HG03097 (cell line): ENCODE results near the gene PRKX.
A peak's percentile ranks its signal among the peaks of the same experiment; 100 is the strongest.
"Not testable (repeated sequence)": the region's sequence is repeated elsewhere in the genome, so short reads cannot be mapped to it uniquely, and the experiment has no call there.

ENCODE experiments used
- ATAC-seq: cut with Tn5 transposase; IDR thresholded peaks from one replicate; pipeline ENCODE4 v1.9.1; 2021; ENCODE audit not compliant: unreplicated experiment, low FRiP score

Gene PRKX

DNA sequence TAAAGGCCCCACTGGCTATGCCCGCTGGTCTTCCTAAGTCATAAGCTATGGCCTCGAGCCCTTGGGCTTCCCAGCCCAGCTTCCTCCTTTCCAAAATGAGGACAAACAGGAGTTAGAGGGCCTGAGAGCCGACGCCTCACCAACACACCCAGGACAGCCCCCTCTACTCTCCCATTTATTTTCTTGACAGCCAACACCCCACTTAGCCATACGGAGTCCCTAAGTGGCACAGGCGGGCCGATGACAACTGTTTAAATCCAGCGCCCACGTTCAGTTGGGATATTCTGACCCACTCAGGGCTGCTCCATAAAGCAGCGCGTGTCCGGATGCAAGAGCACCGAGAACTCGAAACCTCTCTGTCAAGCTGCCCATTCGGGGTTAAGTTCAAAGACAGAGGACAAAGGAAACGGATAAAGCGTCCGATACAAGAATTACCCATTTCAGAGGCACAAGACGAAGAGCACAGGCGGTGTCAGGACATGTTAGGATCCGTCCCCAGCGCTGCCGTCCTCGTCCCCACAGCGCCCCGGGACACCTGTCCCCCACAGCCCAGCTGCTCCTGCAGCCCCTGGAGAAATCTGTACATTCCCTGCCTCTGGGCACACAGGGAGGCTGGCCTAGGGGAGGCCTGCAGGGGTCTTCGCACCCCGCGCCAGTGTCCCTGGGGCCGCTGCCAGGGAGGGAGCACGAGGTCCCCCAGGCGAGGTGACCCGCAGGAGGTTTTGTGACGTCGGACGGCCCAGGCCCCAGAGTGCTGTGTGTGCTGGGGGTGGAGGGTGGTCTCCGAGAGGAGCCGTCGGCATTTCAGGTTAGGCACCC lies 1.2 kb downstream of the PRKX start:
- ATAC-seq = no peak

DNA sequence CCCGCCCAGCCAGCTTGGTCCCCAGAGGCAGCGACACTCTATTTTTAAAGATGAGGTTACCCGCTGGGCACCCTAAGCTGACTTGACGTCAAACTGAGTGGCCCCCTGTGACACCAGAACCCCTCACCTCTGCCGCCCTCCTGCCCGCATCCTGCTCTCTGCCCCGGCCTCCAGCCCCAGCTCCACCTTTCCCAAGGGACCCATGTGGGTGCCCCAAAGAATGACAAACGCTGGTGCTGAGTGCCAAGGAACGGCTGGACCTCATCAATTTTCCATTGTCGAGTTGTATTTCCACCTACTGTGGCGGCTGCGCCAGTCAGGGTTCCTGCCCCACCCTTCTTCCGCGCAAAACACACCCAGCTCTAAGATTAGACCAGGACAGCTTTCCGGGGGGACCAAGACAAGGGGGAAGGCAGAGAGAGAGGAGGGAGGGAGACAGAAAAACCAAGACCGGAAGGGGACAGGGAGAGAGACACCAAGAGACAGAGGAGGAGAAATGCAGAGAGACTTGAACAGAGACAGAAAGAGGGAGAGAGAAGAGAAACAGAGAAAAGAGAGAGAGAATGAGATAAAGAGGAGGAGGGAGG lies 2.0 kb downstream of the PRKX start:
- peak; percentile 26 for ATAC-seq

- not testable (repeated sequence) for ATAC-seq
Measured at GRCh38 chrX:3707673-3708274, 5.7 kb downstream of the PRKX start.

DNA sequence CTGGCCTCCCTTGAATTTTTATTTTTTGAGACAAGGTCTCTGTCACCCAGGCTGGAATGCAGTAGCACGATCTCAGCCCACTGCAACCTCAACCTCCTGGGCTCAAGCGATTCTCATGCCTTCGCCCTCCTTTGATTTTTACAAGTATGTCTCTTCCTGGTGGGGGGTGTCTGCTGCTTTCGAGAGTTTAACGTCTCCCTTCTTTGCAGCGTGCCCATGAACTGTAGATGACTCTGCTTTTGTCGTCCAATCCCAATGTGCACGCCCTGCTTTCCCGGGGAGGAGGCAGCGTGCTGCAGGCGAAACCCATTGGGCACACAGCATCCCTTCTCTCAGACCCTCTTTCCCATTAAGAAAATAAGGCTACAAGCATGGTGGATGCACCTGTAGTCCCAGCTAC lies 7.0 kb downstream of the PRKX start:
- no peak for ATAC-seq

DNA sequence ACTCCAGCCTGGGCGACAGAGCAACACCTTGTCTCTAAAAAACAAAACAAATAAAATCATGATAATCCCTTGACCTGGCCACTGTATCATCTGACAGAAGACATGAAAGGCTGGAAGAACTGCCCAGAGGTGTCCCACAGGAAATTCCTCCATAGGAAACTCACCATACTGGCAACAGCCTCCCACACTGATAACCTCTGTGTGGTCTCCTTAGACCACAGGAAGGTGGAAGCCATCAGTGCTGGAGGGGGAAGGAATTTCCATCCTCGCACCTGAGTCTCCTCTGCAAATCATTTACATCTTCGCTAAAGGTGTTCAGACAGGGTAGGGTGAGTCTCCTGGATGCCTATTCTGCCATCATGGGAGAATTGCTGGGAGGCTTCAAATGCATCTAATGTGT lies 10.2 kb downstream of the PRKX start:
- not testable (repeated sequence) for ATAC-seq

DNA sequence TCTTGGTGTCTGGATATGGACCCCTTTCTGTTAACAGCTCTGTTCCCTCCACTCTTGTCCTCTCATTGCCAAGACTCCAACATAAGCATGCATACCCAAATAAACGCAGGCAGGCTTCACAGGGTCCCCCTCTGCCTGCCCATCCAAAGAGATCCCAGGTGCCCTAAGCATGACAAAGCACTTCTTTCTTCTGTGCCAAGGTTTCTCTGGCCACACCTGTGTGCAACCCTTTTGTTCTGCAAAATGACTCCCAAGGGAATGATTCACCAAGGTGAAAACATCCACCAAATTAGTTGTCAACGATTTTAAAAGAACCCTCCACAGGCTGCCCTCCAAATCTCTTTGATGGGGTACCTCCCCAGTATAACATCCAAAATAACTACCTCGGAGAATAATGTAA lies 11.4 kb downstream of the PRKX start:
- ATAC-seq = not testable (repeated sequence)

DNA sequence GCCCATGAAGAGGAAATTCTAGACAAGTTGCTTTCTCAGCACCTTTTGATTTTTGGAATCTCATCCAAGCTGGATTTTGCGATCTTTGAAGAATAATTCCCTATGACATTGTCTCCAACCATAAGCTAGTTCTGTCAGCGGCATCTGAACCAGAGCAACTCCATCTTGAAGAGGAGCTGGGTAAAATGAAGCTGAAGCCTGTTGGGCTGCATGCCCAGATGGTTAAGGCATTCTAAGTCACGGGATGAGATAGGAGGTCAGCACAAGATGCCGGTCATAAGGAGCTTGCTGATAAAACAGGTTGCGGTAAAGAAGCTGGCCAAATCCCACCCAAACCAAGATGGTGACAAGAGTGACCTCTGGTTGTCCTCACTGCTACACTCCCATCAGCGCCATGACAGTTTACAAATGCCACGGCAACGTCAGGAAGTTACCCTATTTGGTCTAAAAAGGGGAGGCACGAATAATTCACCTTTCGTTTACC lies 12.0 kb downstream of the PRKX start:
- not testable (repeated sequence) for ATAC-seq

- no peak for ATAC-seq
Measured at GRCh38 chrX:3699821-3700381, 13.5 kb downstream of the PRKX start.

- no peak for ATAC-seq
Measured at GRCh38 chrX:3697701-3698279, 15.7 kb downstream of the PRKX start.

GRCh38 chrX:3697220-3697684 lies 16.2 kb downstream of the PRKX start:
- no peak for ATAC-seq

DNA sequence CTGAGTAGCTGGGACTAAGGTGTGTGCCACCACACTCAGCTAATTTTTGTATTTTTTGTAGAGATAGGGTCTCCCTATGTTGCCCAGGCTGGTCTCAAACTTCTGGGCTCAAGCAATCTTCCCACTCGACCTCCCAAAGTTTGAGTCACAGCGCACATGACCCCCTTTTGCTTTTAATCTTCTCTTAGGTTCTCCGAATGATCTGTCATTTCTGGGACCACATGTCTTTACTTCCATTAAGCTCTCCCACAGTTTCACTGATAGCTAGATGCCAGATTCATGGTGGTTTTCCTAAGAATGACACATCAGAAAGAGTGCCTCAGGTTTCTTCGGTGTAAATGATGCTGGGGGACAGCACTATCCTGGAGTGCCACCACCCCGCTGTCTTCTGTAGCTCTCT lies 17.9 kb downstream of the PRKX start:
- no peak for ATAC-seq

- ATAC-seq = no peak
Measured at GRCh38 chrX:3690140-3690539, 23.3 kb downstream of the PRKX start.

GRCh38 chrX:3683236-3683635 lies 30.2 kb downstream of the PRKX start:
- ATAC-seq = not testable (repeated sequence)

GRCh38 chrX:3680459-3680858 lies 33.0 kb downstream of the PRKX start:
- no peak for ATAC-seq

- ATAC-seq = no peak
Measured at GRCh38 chrX:3679669-3680068, 33.8 kb downstream of the PRKX start.

- ATAC-seq = no peak
Measured at GRCh38 chrX:3678328-3678727, 35.1 kb downstream of the PRKX start.

DNA sequence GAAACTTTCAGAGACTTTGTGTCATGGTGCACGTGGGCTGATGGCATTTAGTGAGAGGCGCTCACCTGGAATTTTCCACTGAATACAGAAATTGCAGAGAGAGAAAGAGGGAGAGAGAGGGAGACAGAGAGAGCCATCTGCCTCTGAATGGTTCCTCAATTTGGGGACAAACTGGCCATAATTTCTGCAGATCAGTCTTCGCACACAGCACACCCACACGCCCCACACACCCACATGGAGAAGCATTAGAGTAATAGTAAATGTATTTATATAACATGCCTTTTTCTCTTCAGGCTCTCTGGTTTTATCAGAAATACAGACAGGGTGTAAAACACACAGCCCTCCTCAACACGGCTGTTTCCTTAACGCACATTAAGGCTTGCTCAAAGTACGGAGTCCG lies 38.6 kb downstream of the PRKX start:
- no peak for ATAC-seq

GRCh38 chrX:3669841-3670475 lies 43.5 kb downstream of the PRKX start:
- no peak for ATAC-seq

DNA sequence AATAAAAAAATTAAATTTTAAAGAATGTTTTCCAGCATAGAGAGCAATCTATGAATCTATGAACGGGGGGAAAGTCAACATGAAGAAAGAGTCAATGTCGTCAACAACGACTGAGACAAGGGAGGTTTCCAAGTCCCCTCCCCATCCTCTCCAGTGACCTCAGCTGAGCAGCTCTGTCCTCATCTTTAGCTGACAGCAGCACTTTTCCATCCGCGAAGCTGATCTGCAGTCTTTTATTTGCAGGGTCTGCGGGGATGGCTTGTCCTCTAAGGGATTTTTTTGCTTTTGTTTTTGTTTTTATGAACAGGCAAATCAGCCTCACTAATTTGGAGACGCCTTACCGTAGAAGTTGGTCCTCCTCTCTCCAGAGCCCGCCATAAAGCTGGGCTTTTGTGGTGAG lies 46.5 kb downstream of the PRKX start:
- ATAC-seq = no peak

- no peak for ATAC-seq
Measured at GRCh38 chrX:3664921-3665320, 48.5 kb downstream of the PRKX start.
